ENCODE results near the gene KCNRG. TPM values are rescaled to one million over a fixed set of nuclear protein-coding genes. Genes with fewer than 3 reads are reported as not detected.

The KCNRG gene
- total and polyA plus RNA-seq, 2 of the 4 experiments (the other 2 are of a cell fraction) = 0.51 to 2.7 TPM

- CTCF ChIA-PET = interaction anchor here (0.7 kb wide), 1 partner anchor 10 kb away, joined by 3 read pairs; no protein-coding TSS in a partner anchor
- H2AK9ac ChIP-seq (replicated peaks; ENCODE audit: low read depth, low read length, poor library complexity) = no peak overlapping the region
- no peak overlapping the region for H3K4ac ChIP-seq (ENCODE audit: low read depth, low read length)
- H4K5ac ChIP-seq (ENCODE audit: low read depth, low read length) = no peak overlapping the region; the same call in 1 of the 2 replicates
- no peak overlapping the region for H3K18ac ChIP-seq (ENCODE audit: low read depth, low read length)
- DNase-seq = no peak
- H2AK5ac ChIP-seq (ENCODE audit: low read depth, low read length) = no peak overlapping the region
- no peaks in the 10 kb centered on the region for H3K9me3 ChIP-seq (ENCODE audit: control insufficient read depth, insufficient read depth, low read length)
- peaks cover 29 to 39% of the 10 kb centered on the region in 2 experiments for H3K79me1 ChIP-seq (ENCODE audit: low read depth in 1 of 2, low read length in 2 of 2)
- no peak overlapping the region for H4K91ac ChIP-seq (ENCODE audit: insufficient read depth, low read depth, low read length)
- peaks cover 11% of the 10 kb centered on the region for H3K36me3 ChIP-seq (ENCODE audit: control insufficient read depth, insufficient read depth, low read length)
- no peak overlapping the region for H3K14ac ChIP-seq (replicated peaks; ENCODE audit: low read depth, low read length)
- no peak overlapping the region for H2AFZ ChIP-seq (replicated peaks; ENCODE audit: low read length, poor library complexity)
- ATAC-seq (ENCODE audit: low read depth) = no peak
- no TSS peak for BruUV-seq (replicated peaks)
- no peak overlapping the region for H2BK120ac ChIP-seq (ENCODE audit: low read depth, low read length)
- H2BK20ac ChIP-seq (ENCODE audit: low read depth, low read length) = no peak overlapping the region
- no peak overlapping the region for H3K27ac ChIP-seq (ENCODE audit: insufficient read depth, low read length)
- H3K27me3 ChIP-seq (ENCODE audit: control insufficient read depth, insufficient read depth, low read length) = no peaks in the 10 kb centered on the region
- intact Hi-C loops (cut with micrococcal nuclease) = no loop called here
- no peaks in the 10 kb centered on the region for H3K4me1 ChIP-seq (ENCODE audit: control insufficient read depth, insufficient read depth, low read length)
- no peak overlapping the region for H2BK5ac ChIP-seq (ENCODE audit: low read depth, low read length, poor library complexity, severe bottlenecking)
- no peak overlapping the region for H3K4me3 ChIP-seq (ENCODE audit: insufficient read depth, low read depth, low read length)
- no peak overlapping the region for H4K8ac ChIP-seq (ENCODE audit: low read depth in 2 of 2, low read length in 2 of 2)
- H2BK15ac ChIP-seq (ENCODE audit: low read depth, low read length) = no peak overlapping the region
- no CpG with 5 or more reads among the region's 4 CpGs for WGBS, 2 experiments (ENCODE audit: extremely low coverage in 2 of 2, insufficient read length in 1 of 2)
- dilution Hi-C loops (cut with HindIII; ENCODE audit: low sequenced_read_pairs, unreplicated experiment) = no loop called here
- in situ Hi-C loops (cut with MboI; ENCODE audit: low sequenced_read_pairs) = no loop called here
- H3K9me1 ChIP-seq (ENCODE audit: insufficient read depth, low read length) = no peaks in the 10 kb centered on the region
- POLR2A ChIA-PET (ENCODE audit: unreplicated experiment) = no interaction called here
- no peak overlapping the region for H3K9ac ChIP-seq (ENCODE audit: low read depth, low read length)
- no peak for TF ChIP-seq BHLHE40 (IDR thresholded peaks at IDR 0.05; ENCODE audit: low read depth, low read length)
- no peak for TF ChIP-seq RAD21 (IDR thresholded peaks at IDR 0.05; ENCODE audit: low read length)
- no peak for TF ChIP-seq POLR2A (IDR thresholded peaks at IDR 0.05; ENCODE audit: low read depth, low read length)
- no peak for TF ChIP-seq SMC3 (IDR thresholded peaks at IDR 0.05; ENCODE audit: low read depth, low read length)
- TF ChIP-seq, protein P1, sequence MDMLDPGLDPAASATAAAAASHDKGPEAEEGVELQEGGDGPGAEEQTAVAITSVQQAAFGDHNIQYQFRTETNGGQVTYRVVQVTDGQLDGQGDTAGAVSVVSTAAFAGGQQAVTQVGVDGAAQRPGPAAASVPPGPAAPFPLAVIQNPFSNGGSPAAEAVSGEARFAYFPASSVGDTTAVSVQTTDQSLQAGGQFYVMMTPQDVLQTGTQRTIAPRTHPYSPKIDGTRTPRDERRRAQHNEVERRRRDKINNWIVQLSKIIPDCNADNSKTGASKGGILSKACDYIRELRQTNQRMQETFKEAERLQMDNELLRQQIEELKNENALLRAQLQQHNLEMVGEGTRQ (IDR thresholded peaks at IDR 0.05; ENCODE audit: low read depth, low read length) = no peak
- TF ChIP-seq CEBPB (IDR thresholded peaks at IDR 0.05; ENCODE audit: low read depth, low read length) = no peak
- TF ChIP-seq, protein P2, sequence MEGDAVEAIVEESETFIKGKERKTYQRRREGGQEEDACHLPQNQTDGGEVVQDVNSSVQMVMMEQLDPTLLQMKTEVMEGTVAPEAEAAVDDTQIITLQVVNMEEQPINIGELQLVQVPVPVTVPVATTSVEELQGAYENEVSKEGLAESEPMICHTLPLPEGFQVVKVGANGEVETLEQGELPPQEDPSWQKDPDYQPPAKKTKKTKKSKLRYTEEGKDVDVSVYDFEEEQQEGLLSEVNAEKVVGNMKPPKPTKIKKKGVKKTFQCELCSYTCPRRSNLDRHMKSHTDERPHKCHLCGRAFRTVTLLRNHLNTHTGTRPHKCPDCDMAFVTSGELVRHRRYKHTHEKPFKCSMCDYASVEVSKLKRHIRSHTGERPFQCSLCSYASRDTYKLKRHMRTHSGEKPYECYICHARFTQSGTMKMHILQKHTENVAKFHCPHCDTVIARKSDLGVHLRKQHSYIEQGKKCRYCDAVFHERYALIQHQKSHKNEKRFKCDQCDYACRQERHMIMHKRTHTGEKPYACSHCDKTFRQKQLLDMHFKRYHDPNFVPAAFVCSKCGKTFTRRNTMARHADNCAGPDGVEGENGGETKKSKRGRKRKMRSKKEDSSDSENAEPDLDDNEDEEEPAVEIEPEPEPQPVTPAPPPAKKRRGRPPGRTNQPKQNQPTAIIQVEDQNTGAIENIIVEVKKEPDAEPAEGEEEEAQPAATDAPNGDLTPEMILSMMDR (conservative IDR thresholded peaks at IDR 0.05; ENCODE audit: low read depth, low read length) = no peak
- no peak for TF ChIP-seq FOS (IDR thresholded peaks at IDR 0.05; ENCODE audit: low read depth, low read length)
- no peak for TF ChIP-seq MAFK (IDR thresholded peaks at IDR 0.05; ENCODE audit: low read depth, low read length)
- no peak for TF ChIP-seq RFX5 (IDR thresholded peaks at IDR 0.05; ENCODE audit: low read depth, low read length)
- no peak for TF ChIP-seq ELK1 (IDR thresholded peaks at IDR 0.05; ENCODE audit: borderline replicate concordance, low read depth, low read length)
- H3K56ac ChIP-seq (ENCODE audit: extremely low read depth, insufficient read depth, low read length) = no peak overlapping the region
- H3K4me2 ChIP-seq (ENCODE audit: low read depth, low read length) = no peak overlapping the region
- H3K23ac ChIP-seq (ENCODE audit: low read depth, low read length) = no peak overlapping the region
- peaks cover 5% of the 10 kb centered on the region; the same call in 1 of the 2 replicates for H4K20me1 ChIP-seq (ENCODE audit: insufficient read depth, low read length)
These were observed 37.2 kb downstream of the KCNRG start for GRCh38 chr13:50052478-50052877.

Measured in IMR-90 (cell line).